HG03045 (cell line): ENCODE data around the gene GAGE2A.
"Not testable (repeated sequence)": the region's sequence is repeated elsewhere in the genome, so short reads cannot be mapped to it uniquely, and the experiment has no call there.

Source experiments
- ATAC-seq: cut with Tn5 transposase; IDR thresholded peaks from one replicate; pipeline ENCODE4 v1.9.1; 2021; ENCODE audit warnings: mild to moderate bottlenecking, moderate library complexity; ENCODE audit not compliant: unreplicated experiment

GAGE2A gene, protein sequence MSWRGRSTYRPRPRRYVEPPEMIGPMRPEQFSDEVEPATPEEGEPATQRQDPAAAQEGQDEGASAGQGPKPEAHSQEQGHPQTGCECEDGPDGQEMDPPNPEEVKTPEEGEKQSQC

DNA sequence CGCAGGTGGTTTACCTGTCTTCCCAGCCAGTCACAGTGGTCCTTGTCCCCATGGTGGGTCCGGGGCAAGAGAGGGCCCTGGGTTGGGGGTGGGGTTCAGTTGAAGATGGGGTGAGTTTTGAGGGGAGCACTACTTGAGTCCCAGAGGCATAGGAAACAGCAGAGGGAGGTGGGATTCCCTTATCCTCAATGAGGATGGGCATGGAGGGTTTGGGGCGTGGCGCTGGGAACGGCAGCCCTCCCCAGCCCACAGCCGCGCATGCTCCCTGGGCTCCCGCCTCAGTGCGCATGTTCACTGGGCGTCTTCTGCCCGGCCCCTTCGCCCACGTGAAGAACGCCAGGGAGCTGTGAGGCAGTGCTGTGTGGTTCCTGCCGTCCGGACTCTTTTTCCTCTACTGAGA is at the start of gene GAGE2A:
Gene GAGE2A (plus strand): TSS at position 301 of the 400 bp plus-strand sequence. CDS start 1,155 bp downstream, outside the sequence.
- ATAC-seq: not testable (repeated sequence)

DNA sequence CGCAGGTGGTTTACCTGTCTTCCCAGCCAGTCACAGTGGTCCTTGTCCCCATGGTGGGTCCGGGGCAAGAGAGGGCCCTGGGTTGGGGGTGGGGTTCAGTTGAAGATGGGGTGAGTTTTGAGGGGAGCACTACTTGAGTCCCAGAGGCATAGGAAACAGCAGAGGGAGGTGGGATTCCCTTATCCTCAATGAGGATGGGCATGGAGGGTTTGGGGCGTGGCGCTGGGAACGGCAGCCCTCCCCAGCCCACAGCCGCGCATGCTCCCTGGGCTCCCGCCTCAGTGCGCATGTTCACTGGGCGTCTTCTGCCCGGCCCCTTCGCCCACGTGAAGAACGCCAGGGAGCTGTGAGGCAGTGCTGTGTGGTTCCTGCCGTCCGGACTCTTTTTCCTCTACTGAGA is 47.9 kb upstream of the GAGE2A start, which contains the start of gene GAGE12D:
Gene GAGE12D (plus strand): TSS at position 301 of the 400 bp plus-strand sequence. CDS start 1,155 bp downstream, outside the sequence.
- ATAC-seq: not testable (repeated sequence)

DNA sequence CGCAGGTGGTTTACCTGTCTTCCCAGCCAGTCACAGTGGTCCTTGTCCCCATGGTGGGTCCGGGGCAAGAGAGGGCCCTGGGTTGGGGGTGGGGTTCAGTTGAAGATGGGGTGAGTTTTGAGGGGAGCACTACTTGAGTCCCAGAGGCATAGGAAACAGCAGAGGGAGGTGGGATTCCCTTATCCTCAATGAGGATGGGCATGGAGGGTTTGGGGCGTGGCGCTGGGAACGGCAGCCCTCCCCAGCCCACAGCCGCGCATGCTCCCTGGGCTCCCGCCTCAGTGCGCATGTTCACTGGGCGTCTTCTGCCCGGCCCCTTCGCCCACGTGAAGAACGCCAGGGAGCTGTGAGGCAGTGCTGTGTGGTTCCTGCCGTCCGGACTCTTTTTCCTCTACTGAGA is 38.3 kb upstream of the GAGE2A start, which contains the start of gene GAGE12E:
Gene GAGE12E (plus strand): TSS at position 301 of the 400 bp plus-strand sequence. CDS start 1,155 bp downstream, outside the sequence.
- ATAC-seq: not testable (repeated sequence)

DNA sequence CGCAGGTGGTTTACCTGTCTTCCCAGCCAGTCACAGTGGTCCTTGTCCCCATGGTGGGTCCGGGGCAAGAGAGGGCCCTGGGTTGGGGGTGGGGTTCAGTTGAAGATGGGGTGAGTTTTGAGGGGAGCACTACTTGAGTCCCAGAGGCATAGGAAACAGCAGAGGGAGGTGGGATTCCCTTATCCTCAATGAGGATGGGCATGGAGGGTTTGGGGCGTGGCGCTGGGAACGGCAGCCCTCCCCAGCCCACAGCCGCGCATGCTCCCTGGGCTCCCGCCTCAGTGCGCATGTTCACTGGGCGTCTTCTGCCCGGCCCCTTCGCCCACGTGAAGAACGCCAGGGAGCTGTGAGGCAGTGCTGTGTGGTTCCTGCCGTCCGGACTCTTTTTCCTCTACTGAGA is 28.8 kb upstream of the GAGE2A start, which contains the start of gene GAGE12F:
Gene GAGE12F (plus strand): TSS at position 301 of the 400 bp plus-strand sequence. CDS start 1,155 bp downstream, outside the sequence.
- not testable (repeated sequence) for ATAC-seq

DNA sequence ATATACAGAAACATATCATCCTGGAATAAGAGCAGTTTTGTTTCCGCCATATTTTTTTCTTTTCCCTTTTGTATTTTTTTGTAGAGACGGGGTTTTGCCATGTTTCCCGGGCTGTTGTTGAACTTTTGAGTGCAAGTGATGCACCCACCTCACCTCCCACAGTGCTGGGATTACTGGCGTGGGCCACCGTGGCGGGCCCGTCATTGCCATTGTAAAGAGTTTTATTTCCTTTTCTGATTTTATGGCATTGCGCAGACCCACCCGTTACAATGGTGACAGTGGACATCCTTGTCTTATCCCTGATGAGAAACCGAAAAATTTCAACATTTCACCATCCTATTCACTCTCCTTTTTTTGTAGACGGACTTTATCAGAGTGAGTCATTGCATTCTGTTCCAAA is 20.6 kb upstream of the GAGE2A start:
- ATAC-seq: not testable (repeated sequence)

DNA sequence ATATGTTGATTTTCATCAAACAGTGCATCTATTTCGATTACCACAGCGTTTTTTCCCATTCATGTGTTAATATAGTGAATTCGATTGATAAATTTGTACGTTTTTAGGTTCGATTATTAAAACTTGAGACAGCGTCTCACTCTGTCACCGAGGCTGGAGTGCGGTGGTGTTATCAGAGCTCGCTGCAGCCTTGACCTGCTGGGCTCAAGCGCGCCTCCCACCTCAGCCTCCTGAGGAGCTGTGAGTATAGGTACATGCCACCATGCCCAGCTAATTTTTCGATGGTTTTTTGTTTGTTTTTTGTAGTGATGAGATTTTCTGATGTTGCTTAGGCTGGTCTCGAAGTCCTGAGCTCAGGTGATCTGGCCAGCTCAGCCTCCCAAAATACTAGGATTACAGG is 20.1 kb upstream of the GAGE2A start:
- not testable (repeated sequence) for ATAC-seq

DNA sequence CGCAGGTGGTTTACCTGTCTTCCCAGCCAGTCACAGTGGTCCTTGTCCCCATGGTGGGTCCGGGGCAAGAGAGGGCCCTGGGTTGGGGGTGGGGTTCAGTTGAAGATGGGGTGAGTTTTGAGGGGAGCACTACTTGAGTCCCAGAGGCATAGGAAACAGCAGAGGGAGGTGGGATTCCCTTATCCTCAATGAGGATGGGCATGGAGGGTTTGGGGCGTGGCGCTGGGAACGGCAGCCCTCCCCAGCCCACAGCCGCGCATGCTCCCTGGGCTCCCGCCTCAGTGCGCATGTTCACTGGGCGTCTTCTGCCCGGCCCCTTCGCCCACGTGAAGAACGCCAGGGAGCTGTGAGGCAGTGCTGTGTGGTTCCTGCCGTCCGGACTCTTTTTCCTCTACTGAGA is 19.2 kb upstream of the GAGE2A start, which contains the start of gene GAGE12G:
Gene GAGE12G (plus strand): TSS at position 301 of the 400 bp plus-strand sequence. CDS start 1,155 bp downstream, outside the sequence.
- not testable (repeated sequence) for ATAC-seq

DNA sequence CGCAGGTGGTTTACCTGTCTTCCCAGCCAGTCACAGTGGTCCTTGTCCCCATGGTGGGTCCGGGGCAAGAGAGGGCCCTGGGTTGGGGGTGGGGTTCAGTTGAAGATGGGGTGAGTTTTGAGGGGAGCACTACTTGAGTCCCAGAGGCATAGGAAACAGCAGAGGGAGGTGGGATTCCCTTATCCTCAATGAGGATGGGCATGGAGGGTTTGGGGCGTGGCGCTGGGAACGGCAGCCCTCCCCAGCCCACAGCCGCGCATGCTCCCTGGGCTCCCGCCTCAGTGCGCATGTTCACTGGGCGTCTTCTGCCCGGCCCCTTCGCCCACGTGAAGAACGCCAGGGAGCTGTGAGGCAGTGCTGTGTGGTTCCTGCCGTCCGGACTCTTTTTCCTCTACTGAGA is 9.6 kb upstream of the GAGE2A start, which contains the start of gene GAGE12H:
Gene GAGE12H (plus strand): TSS at position 301 of the 400 bp plus-strand sequence. CDS start 1,155 bp downstream, outside the sequence.
- ATAC-seq: not testable (repeated sequence)

DNA sequence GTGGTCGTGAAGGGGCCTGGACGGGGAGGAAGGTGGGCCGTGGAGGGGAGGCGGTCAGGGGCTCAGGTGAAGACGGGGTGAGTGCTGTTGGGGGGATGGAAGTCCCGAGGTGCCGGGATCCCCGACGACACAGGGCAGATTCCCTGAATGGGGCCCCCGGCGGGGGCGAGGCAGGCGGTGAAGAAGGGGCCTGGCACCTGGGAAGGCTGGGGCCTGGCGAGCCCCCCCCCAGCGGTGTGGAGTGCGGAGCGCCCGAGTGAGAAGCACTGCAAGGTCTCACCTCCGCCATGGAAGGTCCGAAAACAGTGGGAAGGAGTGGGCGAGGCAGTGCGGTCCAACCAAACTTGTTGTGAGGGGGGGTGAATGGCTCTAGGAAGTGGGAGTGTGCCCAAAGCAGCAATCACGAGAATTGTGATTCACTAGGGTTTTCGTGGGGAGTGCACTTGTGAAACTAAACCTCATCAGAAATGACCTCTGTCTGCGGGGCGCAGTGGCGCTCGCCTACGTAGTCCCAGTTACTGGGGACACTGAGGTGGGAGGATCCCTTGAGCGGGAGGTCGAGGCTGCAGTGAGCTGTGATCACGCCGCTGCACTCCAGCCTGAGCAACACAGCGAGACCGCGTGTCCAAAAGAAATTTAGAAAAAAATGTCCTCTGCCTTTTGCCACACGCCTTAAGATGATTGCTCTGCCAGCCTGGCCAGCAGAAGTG is 628 bp downstream of the GAGE2A start:
- not testable (repeated sequence) for ATAC-seq

DNA sequence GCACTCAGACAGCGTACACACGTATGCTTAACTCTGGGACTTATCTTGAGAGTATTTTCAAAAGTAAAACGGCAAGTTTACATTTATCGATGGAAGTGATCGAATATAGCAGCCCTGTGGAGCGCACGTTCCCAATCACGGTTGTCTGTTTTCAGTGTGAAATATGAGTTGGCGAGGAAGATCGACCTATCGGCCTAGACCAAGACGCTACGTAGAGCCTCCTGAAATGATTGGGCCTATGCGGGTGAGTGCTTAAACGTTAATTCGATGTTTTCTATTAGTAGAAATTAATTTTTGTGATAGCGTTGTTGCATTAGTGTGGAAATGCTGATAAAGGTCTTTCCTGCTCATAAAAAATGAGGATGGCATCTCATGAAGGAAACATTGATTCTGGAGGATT is 1.2 kb downstream of the GAGE2A start:
- not testable (repeated sequence) for ATAC-seq

DNA sequence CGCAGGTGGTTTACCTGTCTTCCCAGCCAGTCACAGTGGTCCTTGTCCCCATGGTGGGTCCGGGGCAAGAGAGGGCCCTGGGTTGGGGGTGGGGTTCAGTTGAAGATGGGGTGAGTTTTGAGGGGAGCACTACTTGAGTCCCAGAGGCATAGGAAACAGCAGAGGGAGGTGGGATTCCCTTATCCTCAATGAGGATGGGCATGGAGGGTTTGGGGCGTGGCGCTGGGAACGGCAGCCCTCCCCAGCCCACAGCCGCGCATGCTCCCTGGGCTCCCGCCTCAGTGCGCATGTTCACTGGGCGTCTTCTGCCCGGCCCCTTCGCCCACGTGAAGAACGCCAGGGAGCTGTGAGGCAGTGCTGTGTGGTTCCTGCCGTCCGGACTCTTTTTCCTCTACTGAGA is 9.4 kb downstream of the GAGE2A start, which contains the start of gene GAGE1:
Gene GAGE1 (plus strand): TSS at position 301 of the 400 bp plus-strand sequence. CDS start 1,155 bp downstream, outside the sequence.
- ATAC-seq: not testable (repeated sequence)

DNA sequence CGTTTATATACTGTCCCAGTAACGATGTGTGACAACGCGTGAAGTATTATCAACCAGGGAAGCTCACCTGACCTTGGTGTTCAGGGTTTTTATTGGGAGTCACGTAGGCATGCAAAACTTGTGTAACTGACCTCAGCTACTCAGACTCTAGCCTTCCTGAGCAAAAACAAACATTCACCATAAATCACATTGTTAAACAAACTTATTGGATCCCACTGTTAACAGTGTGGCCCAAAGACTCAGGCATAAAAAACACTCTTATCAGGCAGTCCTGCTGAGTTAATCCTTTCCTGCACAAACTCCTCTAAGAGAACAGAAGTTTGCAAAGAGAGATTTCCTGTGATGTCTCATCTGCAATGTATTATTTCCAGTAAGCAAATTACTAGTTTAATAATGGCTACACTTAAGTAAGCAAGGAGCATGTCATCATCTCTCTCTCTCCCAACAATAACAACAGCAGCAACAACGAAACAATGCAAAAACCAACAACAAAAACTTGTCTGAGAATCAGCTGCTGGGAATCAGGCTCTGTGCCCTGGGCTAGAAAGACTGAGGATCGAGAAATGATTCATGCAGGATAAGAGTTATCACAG is 21.5 kb downstream of the GAGE2A start:
- ATAC-seq: no peak

DNA sequence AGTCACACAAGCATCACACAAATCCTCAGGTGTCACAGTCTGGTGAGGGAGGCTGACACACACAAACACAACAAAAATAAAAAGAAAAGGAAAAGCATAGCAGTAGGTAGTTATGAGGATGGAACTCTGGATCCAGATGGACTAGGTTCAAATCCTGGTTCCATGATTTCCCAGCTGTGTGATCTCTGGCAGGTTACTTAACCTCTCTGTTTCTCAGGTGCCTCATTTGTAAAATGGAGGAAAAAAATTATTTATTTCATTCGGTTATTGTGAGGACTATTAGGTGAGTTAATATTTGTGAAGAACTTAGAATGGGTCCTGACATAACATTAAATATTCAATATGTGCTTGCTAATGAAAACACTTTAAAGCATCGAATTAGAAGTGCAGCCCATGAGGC is 29.3 kb downstream of the GAGE2A start:
- no peak for ATAC-seq

DNA sequence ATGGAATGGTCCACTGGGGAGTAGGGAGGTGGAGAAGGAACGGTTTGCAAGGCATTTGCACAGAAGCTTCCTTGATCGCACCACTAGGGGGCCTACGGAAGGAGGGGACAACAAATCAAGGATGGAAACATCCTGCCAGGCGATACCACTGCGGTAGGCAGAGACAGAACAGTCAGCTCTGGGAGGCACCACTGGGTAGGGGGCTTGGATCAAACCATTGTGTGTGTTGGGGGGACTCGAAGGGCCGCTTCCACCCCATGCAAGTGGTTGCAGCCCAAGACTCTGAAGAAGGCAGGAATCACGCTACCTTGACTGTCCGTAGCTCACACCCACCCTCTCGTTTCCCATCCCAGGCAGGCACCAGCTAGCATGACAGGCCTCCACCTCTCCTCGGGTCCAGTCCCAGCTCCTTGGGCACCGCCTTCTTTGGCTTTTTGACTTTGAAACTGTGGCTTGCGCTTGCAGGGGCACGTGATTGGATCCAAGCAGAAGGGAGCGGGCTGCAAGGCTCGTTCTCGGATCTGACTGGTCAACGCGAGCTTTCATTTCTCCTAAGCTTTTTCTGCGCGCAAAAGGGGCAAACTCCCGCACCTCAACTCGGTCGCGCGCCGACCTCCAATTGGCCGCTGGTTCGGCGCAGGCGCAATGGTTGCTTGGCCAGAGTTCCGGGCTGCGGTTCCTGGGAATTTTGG is 37.9 kb downstream of the GAGE2A start:
- no peak for ATAC-seq

DNA sequence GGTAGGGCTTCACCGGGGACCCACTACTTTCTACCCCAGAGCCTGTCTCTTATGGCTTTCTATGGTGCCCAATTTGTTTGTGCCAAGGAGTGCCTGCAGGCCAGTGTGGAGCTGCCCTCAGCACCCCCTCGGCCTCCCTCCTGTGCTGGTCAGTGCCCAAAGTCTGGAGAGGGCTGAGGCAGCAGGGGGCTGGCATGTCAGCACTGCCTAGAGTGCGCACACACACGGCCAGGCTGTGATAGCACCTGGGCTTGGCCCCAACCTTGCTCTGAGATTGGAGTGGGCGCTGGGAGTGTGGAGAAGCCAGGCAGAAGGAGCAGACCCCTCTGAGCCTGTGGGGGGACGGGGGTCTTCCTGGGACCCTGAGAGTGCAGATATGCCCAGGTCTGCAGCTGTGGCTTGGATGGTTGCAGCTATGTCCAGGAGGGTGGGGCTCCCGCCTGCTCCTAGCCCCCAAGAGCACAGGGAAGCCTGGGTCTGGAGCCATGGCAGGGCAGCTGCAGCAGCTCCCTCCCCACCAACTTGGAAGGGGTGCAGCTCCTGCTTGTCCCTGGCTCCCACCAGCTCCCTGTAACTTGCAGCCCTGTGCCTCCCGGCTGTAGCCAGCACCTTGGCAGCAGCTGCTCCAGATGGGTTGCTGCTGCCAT is 55.8 kb downstream of the GAGE2A start:
- ATAC-seq: no peak
